DOHH2 (cell line): Measurements from ENCODE around the gene PARD6B.

ENCODE experiments used
- H3F3A ChIP-seq: fragments of 200-600 bp; sonication (generic), shearing (Covaris generic); 2 replicates; pipeline ENCODE4 v1.6.0; 2016; ENCODE audit warnings: antibody characterized with exemption, mild to moderate bottlenecking; ENCODE audit not compliant: control insufficient read depth, insufficient read depth
- H3K27ac ChIP-seq: fragments of 200-600 bp; sonication (generic); 2 replicates; pipeline ENCODE4 v1.5.1; 2014; ENCODE audit warnings: low read depth, mild to moderate bottlenecking, low read length, moderate library complexity
- H3K27me3 ChIP-seq: fragments of 200-600 bp; sonication (generic); 2 replicates; pipeline ENCODE4 v1.6.1; 2014; ENCODE audit warnings: mild to moderate bottlenecking, low read length, mixed read lengths; ENCODE audit not compliant: control insufficient read depth
- H3K36me3 ChIP-seq: fragments of 200-600 bp; sonication (generic); 2 replicates; pipeline ENCODE4 v1.6.1; 2014; ENCODE audit warnings: mild to moderate bottlenecking, low read length, moderate library complexity, mixed read lengths; ENCODE audit not compliant: control insufficient read depth
- H3K4me1 ChIP-seq: fragments of 200-600 bp; sonication (generic); 2 replicates; pipeline ENCODE4 v1.6.1; 2014; ENCODE audit warnings: mild to moderate bottlenecking, low read length, mixed read lengths; ENCODE audit not compliant: control insufficient read depth
- H3K4me2 ChIP-seq: fragments of 200-600 bp; sonication (generic); 2 replicates; pipeline ENCODE4 v1.6.0; 2014; ENCODE audit warnings: mild to moderate bottlenecking, low read length, moderate library complexity
- H3K4me3 ChIP-seq: fragments of 200-600 bp; sonication (generic); 2 replicates; pipeline ENCODE4 v1.5.1; 2014; ENCODE audit warnings: mild to moderate bottlenecking, low read length, mixed read lengths
- H3K79me2 ChIP-seq: fragments of 200-600 bp; sonication (generic); 2 replicates; pipeline ENCODE4 v1.6.1; 2014; ENCODE audit warnings: mild to moderate bottlenecking, low read length, mixed read lengths; ENCODE audit not compliant: control insufficient read depth
- H3K9me2 ChIP-seq: fragments of 200-600 bp; sonication (generic); replicated peaks from 2 replicates; pipeline ENCODE4 v1.6.1; 2014; ENCODE audit warnings: mild to moderate bottlenecking, low read length, mixed read lengths; ENCODE audit not compliant: control insufficient read depth
- H3K9me3 ChIP-seq: fragments of 200-600 bp; sonication (generic); 2 replicates; pipeline ENCODE4 v1.6.1; 2014; ENCODE audit warnings: antibody characterized with exemption, low read length, mixed read lengths; ENCODE audit not compliant: control insufficient read depth, insufficient read depth
- H4K20me1 ChIP-seq: fragments of 200-600 bp; sonication (generic); 2 replicates; pipeline ENCODE4 v1.6.0; 2014; ENCODE audit warnings: low read depth, mild to moderate bottlenecking, antibody characterized with exemption, low read length, moderate library complexity; ENCODE audit not compliant: control insufficient read depth, insufficient read depth
- EZH2phosphoT487 ChIP-seq: fragments of 200-600 bp; sonication (generic); IDR thresholded peaks from 2 replicates; pipeline ENCODE4 v1.6.1; 2017; ENCODE audit warnings: borderline replicate concordance, mild to moderate bottlenecking, antibody characterized with exemption, low read length, moderate library complexity, mixed read lengths
- TF ChIP-seq, protein P1 (sequence below): fragments of 200-600 bp; sonication (generic); IDR thresholded peaks from one replicate; pipeline ENCODE4 v1.5.1; 2014; ENCODE audit warnings: antibody characterized with exemption, mild to moderate bottlenecking, low read depth, low read length; ENCODE audit not compliant: poor library complexity, severe bottlenecking

The PARD6B gene

GRCh38 chr20:50692552-50692933 lies 38.8 kb upstream of the PARD6B start:
- Histone ChIP-seq H3F3A (no peaks in the 10 kb centered on the region), H3K9me3 (no peaks in the 10 kb centered on the region), H3K4me1 (no peaks in the 10 kb centered on the region), H3K4me3 (no peak overlapping the region), H4K20me1 (no peaks in the 10 kb centered on the region), H3K27ac (no peak overlapping the region), H3K36me3 (no peaks in the 10 kb centered on the region), H3K79me2 (no peaks in the 10 kb centered on the region), H3K9me2 (no peaks in the 10 kb centered on the region), H3K27me3 (peaks cover 32% of the 10 kb centered on the region), H3K4me2 (no peak overlapping the region)
- TF ChIP-seq, protein P1, sequence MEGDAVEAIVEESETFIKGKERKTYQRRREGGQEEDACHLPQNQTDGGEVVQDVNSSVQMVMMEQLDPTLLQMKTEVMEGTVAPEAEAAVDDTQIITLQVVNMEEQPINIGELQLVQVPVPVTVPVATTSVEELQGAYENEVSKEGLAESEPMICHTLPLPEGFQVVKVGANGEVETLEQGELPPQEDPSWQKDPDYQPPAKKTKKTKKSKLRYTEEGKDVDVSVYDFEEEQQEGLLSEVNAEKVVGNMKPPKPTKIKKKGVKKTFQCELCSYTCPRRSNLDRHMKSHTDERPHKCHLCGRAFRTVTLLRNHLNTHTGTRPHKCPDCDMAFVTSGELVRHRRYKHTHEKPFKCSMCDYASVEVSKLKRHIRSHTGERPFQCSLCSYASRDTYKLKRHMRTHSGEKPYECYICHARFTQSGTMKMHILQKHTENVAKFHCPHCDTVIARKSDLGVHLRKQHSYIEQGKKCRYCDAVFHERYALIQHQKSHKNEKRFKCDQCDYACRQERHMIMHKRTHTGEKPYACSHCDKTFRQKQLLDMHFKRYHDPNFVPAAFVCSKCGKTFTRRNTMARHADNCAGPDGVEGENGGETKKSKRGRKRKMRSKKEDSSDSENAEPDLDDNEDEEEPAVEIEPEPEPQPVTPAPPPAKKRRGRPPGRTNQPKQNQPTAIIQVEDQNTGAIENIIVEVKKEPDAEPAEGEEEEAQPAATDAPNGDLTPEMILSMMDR = no peak
- TF ChIP-seq EZH2phosphoT487 = no peak; the same call in 1 of the 2 replicates

DNA sequence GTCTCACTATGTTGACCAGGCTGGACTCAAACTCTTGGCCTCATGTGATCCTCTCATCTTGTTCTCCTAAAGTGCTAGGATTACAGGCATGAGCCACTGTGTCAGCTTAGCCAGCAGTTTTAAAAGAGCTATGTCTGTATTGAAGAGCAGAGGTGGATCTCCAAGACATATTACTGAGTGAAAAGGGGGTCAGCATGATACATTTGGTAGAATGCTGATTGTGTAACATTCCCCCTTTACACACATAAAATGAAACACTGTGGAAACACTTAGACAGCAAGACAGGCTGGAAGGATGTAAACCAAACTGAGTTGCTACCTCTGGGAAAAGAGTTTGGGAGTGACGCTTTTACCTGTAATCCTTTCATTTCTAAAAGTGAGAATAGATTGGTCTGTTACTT lies 38.4 kb upstream of the PARD6B start:
- no peak overlapping the region for H3K27ac ChIP-seq
- H3K4me3 ChIP-seq = no peak overlapping the region
- no peak overlapping the region for H3K4me2 ChIP-seq
- no peaks in the 10 kb centered on the region for H3K79me2 ChIP-seq
- peaks cover 32% of the 10 kb centered on the region for H3K27me3 ChIP-seq
- no peaks in the 10 kb centered on the region for H3K9me3 ChIP-seq
- no peaks in the 10 kb centered on the region for H3K36me3 ChIP-seq
- no peaks in the 10 kb centered on the region for H3F3A ChIP-seq
- TF ChIP-seq EZH2phosphoT487 = no peak
- TF ChIP-seq, protein P1 = no peak
- H3K9me2 ChIP-seq = no peaks in the 10 kb centered on the region
- no peaks in the 10 kb centered on the region for H3K4me1 ChIP-seq
- no peaks in the 10 kb centered on the region for H4K20me1 ChIP-seq

- TF ChIP-seq EZH2phosphoT487 = no peak
- TF ChIP-seq, protein P1 = no peak
- no peak overlapping the region for H3K4me2 ChIP-seq
Observed at GRCh38 chr20:50694379-50695134, 36.8 kb upstream of the PARD6B start.

More at GRCh38 chr20:50694379-50695134, 36.8 kb upstream of the PARD6B start:
- Histone ChIP-seq H3K36me3 (no peaks in the 10 kb centered on the region), H3K4me3 (no peak overlapping the region), H3F3A (no peaks in the 10 kb centered on the region), H3K4me1 (no peaks in the 10 kb centered on the region), H3K9me3 (no peaks in the 10 kb centered on the region), H4K20me1 (no peaks in the 10 kb centered on the region), H3K27ac (no peak overlapping the region), H3K27me3 (peaks cover 30% of the 10 kb centered on the region), H3K9me2 (no peaks in the 10 kb centered on the region), H3K79me2 (no peaks in the 10 kb centered on the region)
